ENCODE data around the gene POLR2J.
"Not testable (repeated sequence)": the region's sequence is repeated elsewhere in the genome, so short reads cannot be mapped to it uniquely, and the experiment has no call there.

The POLR2J gene

DNA sequence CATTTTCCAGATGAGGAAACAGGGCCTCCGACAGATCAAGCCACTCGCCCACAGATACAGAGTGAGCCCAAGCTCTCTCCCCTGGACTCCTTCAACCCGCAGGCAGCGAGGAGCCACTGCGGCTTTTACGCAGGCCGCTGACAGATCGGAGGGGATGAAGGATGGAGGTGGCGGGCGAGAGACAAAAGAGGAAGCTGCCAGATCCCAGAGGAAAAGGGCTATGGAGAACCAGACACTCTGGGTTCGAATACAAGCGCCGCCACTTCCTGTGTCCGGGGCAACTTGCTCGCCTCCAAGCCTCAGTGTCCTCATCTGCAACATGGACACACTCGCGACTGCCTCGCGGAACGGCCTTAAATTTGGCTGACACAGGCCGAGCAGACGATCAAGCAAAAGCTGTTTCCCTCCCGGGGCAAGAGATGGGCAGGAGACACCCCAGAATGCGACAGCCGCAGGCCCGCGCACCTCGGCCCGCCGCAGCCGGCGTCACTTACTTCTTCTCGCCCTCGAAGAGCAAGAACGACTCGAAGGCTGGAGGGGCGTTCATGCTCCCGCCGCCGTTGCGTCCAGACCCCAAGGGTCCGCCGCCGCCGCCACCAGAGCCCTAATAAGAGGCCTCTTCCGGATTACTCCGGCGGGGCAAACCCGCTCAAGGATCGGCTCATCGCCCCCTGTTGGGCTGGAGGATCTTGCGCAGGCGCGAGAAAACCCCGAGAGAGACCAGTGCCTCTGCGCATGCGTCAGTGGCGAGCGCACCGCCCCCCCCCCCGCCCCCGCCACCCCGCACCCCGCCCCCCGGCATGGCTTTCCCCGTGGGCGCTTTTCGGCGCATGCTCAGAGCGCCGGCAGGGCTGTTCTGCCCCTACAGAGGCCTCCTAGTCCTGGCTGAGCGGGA lies at the start of gene POLR2J:
POLR2J (minus strand) TSS at position 609 of the 895 bp plus-strand sequence; CDS start at position 547, 62 bp downstream.
- DNase-seq: not testable (repeated sequence)

- DNase-seq: not testable (repeated sequence)
Observed at GRCh38 chr7:102527822-102528793, 49.4 kb upstream of the POLR2J start.

GRCh38 chr7:102527182-102527581 lies 48.5 kb upstream of the POLR2J start:
- not testable (repeated sequence) for DNase-seq

- not testable (repeated sequence) for DNase-seq
Observed at GRCh38 chr7:102524803-102525202, 46.1 kb upstream of the POLR2J start.

DNA sequence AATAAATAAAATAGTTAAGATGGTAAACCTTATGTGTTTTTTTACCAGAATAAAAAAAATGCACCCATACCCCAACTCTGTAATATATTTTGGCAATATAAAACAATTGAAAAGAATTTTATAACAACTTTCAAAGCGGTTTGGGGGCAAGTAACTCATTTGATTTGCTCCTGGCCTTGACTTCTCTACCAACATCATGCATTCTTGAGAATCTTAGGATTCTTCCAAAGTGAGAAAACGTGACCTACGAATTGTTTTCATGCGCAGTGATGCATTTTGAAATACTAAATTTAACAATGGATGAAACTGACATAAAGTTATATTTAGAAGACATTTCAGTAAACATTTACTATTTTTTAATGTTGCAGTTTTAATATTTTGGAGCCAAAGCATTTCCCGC lies 42.1 kb upstream of the POLR2J start:
- DNase-seq: not testable (repeated sequence)

- DNase-seq: not testable (repeated sequence)
Observed at GRCh38 chr7:102517550-102518147, 38.9 kb upstream of the POLR2J start, which contains the start of gene RASA4B. RASA4B (minus strand) TSS chr7:102517777; CDS start chr7:102517710, 67 bp downstream.

DNA sequence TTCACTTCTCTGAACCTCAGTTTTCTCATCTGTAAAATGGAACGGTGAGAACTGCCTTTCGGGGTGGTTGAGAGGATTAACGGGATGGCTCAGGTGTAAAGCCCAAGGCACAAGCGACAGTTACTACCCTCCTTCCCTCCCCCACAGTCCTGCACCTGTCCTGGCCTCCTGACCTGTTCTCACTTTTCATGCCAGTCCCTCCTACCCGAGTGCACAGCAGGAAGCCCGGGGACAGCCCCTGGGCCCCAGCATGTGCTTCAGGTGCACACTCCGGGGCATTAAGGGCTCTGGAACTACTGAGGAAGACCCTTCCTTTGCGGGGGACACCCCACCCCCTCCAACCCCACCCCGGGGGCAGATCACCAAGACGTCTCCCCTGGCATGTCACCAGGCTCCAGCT lies 38.2 kb upstream of the POLR2J start:
- DNase-seq: not testable (repeated sequence)

DNA sequence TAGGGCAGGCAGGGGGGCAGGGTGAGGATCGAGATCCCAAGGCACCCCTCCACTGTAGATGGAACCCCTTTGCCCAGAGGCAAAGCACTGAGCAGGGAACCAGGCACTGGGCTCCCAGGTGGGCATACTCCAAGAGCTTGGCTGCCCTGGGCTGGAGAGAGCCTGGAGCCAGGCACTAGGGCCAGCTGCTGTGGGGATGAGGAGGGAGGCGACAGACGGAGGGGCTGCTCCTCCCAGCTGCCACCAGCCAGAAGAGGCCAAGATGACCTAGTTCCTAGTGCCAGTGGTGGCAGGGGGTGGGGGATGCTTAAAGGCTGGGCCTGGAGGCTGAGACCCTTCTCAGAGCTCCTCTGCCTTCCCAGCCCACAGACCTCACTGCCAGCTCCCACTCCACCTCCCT lies 37.2 kb upstream of the POLR2J start:
- not testable (repeated sequence) for DNase-seq

- DNase-seq: not testable (repeated sequence)
Observed at GRCh38 chr7:102514881-102515721, 36.4 kb upstream of the POLR2J start.

GRCh38 chr7:102512642-102513221 lies 34.0 kb upstream of the POLR2J start:
- not testable (repeated sequence) for DNase-seq

DNA sequence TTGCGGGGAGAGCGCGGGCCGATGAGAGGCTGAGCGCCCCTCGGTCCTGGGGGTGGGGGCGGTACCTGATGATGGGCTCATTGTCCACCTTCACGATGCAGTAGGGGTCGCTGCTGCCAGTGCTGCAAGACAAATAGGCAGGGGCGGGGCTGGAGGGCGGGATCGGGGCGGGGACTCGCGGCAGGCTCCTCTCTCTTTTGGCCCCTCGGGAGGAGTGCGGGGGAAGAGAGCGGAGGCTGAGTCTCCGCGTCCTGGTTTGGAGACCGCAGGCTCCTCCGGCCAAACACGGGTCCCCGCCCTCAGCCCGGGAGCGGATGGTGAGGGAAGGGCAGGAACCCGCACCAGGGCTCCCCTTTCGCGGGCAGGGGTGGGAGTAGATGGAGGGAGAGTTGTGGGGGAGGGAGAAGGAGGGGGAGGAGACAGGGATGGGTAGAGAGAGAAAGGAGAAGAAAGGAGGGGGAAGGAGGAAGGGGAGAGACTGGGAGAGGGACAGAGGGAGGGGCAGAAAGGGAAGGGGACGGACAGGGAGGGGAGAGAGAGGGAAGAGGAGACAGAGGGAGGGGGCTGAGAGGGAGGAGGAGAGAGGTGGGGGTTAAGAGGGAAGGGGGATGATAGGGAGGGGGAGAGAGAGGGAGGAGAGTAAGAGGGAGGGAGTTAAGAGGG lies 33.3 kb upstream of the POLR2J start:
- not testable (repeated sequence) for DNase-seq

DNA sequence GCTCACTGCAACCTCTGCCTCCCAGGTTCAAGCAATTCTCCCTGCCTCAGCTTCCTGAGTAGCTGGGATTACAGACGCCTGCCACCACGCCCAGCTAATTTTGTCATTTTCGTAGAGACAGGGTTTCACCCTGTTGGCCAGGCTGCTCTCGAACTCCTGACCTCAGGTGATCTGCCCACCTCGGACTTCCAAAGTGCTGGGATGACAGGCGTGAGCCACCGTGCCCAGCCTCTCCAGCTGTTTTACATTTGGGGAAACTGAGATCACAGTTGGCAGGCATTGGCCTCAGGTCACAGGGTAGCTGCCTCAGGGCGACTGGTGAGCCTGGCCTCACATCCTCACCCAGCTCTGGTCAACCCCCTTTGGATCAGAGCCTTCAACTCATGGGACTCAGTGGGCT lies 31.9 kb upstream of the POLR2J start:
- not testable (repeated sequence) for DNase-seq

DNA sequence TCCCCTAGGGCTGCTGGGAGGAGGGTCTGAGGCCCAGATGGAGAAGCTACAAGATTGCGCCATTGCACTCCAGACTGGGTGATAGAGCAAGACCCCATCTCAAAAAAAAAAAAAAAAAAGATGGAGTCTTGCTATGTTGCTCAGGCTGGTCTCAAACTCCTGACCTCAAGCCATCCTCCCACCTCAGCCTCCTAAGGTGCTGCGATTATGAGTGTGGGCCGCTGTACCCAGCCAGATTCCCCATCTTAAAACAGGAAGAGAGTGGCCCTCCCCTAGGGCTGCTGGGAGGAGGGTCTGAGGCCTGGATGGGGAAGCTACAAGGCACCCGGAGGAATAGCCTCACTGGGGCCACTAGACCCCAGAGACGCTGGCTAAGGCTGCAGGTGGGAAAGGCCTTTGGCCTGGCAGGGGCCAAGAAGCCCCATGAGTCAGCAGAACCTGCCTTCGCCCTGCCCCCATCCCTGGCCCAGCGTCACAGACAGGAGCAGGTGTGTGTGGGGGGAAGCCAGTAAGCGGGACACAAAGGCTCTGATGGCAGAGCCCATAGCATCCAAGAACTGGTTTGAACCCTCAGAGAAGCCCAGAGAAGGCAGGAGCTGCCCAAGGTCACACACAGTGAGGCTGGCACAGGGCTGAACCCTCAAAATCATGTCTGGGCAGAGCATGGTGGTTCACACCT lies 28.8 kb upstream of the POLR2J start:
- DNase-seq: not testable (repeated sequence)

- DNase-seq: not testable (repeated sequence)
Observed at GRCh38 chr7:102505298-102506185, 26.8 kb upstream of the POLR2J start.

DNA sequence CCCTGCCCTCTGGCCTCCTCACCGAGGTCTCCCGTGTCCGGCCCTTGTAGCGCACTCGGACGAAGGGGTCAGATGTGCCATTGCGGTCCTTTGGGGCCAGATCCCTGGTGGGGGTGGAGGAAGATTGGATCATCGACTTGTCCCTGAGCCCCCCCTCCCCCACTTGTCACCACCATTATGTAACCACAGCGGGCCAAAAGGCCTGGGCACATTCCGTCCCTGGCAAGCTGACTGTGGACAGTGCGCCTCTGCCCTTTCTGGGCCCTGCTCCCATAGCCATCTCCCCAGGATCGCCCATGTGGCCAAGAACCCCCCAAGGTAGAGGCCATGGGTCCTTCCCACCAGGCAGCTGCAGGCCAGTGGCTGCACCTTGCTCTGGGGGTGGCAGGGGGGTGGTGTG lies 24.4 kb upstream of the POLR2J start:
- DNase-seq: not testable (repeated sequence)

DNA sequence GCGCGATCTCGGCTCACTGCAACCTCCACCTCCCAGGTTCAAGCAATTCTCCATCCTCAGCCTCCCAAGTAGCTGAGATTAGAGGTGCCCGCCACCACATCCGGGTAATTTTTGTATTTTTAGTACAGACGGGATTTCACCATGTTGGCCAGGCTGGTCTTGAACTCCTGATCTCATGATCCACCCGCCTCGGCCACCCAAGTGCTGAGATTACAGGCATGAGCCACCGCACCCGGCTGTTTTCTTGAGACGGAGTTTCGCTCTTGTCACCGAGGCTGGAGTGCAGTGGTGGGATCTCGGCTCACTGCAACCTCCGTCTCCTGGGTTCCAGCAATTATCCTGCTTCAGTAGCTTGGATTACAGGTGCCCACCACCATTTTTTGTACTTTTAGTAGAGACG lies 19.6 kb upstream of the POLR2J start:
- DNase-seq: not testable (repeated sequence)

DNA sequence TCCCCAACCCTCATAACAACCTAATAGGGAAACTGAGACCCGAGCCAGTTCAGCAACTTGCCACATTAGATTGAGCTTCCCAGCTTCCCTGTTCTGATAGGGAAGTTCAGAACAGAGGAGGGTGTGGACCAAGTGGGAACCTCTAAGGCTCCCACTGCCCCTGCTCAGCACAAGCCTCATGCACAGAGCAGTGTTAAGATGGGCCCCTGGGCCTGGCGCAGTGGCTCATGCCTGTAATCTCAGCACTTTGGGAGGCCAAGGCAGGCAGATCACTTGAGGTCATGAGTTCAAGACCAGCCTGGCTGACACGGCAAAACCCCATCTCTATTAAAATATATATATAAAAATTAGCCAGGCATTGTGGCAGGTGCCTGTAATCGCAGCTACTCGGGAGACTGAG lies 18.6 kb upstream of the POLR2J start:
- not testable (repeated sequence) for DNase-seq

- not testable (repeated sequence) for DNase-seq
Observed at GRCh38 chr7:102496861-102497260, 18.1 kb upstream of the POLR2J start.

All from SHP77 treated with DMSO at 0.1 percent for 48 hours (cell line).